Naive B cell (primary cell): ENCODE results near the gene SLC15A4. TPM values are rescaled to one million over a fixed set of nuclear protein-coding genes. Genes with fewer than 3 reads are reported as not detected.
"Not testable (repeated sequence)": the region's sequence is repeated elsewhere in the genome, so short reads cannot be mapped to it uniquely, and the experiment has no call there.

Experiments
- ATAC-seq, 2 donors: fragments of 150-1000 bp; cut with Tn5 transposase; 2 replicates each; pipeline ENCODE4 v1.10.0; 2021; ENCODE audit warnings: low read depth in 2 of 2, mild to moderate bottlenecking in 2 of 2, moderate library complexity in 2 of 2
- DNase-seq: peaks from one replicate; pipeline ENCODE4 v3.0.0; 2022
- H3K27ac Mint-ChIP-seq, 6 donors: one replicate each; pipeline ENCODE4 v1.8.0; 2020 to 2022; ENCODE audit warnings: mild to moderate bottlenecking in 6 of 6, mixed read lengths in 6 of 6, moderate library complexity in 5 of 6, inconsistent platforms in 2 of 6
- H3K27me3 Mint-ChIP-seq, 3 donors: one replicate each; pipeline ENCODE4 v1.8.0; 2021 to 2022; ENCODE audit warnings: mixed read lengths in 3 of 3, mild to moderate bottlenecking in 1 of 3
- H3K36me3 Mint-ChIP-seq, 2 donors: one replicate each; pipeline ENCODE4 v1.8.0; 2020 to 2022; ENCODE audit warnings: mixed read lengths in 2 of 2, inconsistent platforms in 1 of 2, mild to moderate bottlenecking in 1 of 2
- H3K4me1 Mint-ChIP-seq, 3 donors: one replicate each; pipeline ENCODE4 v1.8.0; 2020 to 2022; ENCODE audit warnings: mixed read lengths in 3 of 3, inconsistent platforms in 1 of 3, mild to moderate bottlenecking in 1 of 3, moderate library complexity in 1 of 3
- H3K4me3 Mint-ChIP-seq, 8 donors: one replicate each; pipeline ENCODE4 v1.8.0; 2020 to 2022; ENCODE audit warnings: mild to moderate bottlenecking in 8 of 8, mixed read lengths in 8 of 8, moderate library complexity in 8 of 8, inconsistent platforms in 2 of 8
- H3K9me3 Mint-ChIP-seq, 7 donors: one replicate each; pipeline ENCODE4 v1.8.0; 2020 to 2022; ENCODE audit warnings: mixed read lengths in 7 of 7, mild to moderate bottlenecking in 5 of 7, inconsistent platforms in 2 of 7, moderate library complexity in 1 of 7
- polyA plus RNA-seq, 6 donors: library from polyadenylated mRNA; unstranded; fragments of 300-500 nt; fragmentation: Illumina TruSeq; gene quantifications; one replicate each; pipeline ENCODE4 v1.2.3, GENCODE V29; 2021; ENCODE audit warnings: low read depth in 6 of 6

The SLC15A4 gene
- polyA plus RNA-seq, 6 donors from 2014 or later, result 4.5 to 34.3 (median 13.8) TPM

GRCh38 chr12:128853600-128854197 is 29.9 kb upstream of the SLC15A4 start:
- ATAC-seq (peak; percentile 65 to 66), DNase-seq (peak; percentile 15)
- Mint-ChIP-seq H3K36me3 (no peaks in the 10 kb centered on the region), H3K27me3 (peaks cover 11 to 40% (median 31%) of the 10 kb centered on the region in 3 donors), H3K4me3 (peak overlapping the region; percentile 41 to 88 (median 78)), H3K9me3 (peaks cover 0 to 2% (median 0%) of the 10 kb centered on the region in 7 donors), H3K4me1 (peaks cover 0 to 14% (median 8%) of the 10 kb centered on the region in 3 donors), H3K27ac (peak overlapping the region in 2 of 6 donors; percentile 53 to 96)

DNA sequence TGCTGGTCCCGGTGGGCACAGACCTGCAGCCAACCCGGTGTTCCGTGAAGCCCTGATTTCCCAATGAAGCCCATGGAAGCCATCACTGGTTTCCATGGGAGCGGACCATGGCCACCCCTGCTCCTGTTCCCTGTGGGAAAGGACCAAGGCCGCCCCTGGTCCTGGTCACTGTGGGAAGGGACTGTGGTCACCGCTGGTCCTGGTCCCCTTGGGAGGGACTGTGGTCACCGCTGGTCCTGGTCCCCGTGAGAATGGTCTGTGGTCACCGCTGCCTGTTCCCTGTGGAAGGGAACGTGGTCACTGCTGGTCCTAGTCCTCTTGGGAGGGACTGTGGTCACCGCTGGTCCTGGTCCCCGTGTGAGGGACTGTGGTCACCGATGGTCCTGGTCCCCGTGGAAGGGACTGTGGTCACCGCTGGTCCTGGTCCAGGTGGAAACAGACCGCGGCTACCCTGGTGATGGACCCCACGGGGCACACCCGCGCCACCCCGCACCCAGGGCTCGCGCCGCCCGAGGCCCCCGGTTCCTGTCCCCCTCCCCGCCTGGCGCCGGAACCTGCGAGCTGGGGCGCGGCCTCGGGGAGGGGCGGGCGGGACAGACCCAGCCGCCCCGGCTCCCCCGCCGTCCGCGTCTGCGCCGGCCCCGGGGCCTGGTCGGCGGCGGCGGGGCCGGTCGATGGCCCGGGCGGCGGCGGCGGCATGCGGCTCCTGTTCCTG is 29.3 kb upstream of the SLC15A4 start, which contains the start of gene GLT1D1:
Gene GLT1D1, plus strand, starts transcription at position 594 of the 715 bp plus-strand sequence. Its CDS starts 104 bp downstream, at position 698.
- H3K27me3 Mint-ChIP-seq, result peaks cover 9 to 40% (median 30%) of the 10 kb centered on the region in 3 donors
- peaks cover 0 to 14% (median 8%) of the 10 kb centered on the region in 3 donors for H3K4me1 Mint-ChIP-seq
- ATAC-seq (no peak), DNase-seq (no peak)
- H3K4me3 Mint-ChIP-seq, result peak within 1 kb of the TSS; percentile 41 to 88 (median 80)
- no peaks in the 10 kb centered on the region for H3K36me3 Mint-ChIP-seq
- peaks cover 0 to 2% (median 0%) of the 10 kb centered on the region in 7 donors for H3K9me3 Mint-ChIP-seq
- H3K27ac Mint-ChIP-seq, result peak within 1 kb of the TSS in 3 of 6 donors; percentile 53 to 96 (median 61)

DNA sequence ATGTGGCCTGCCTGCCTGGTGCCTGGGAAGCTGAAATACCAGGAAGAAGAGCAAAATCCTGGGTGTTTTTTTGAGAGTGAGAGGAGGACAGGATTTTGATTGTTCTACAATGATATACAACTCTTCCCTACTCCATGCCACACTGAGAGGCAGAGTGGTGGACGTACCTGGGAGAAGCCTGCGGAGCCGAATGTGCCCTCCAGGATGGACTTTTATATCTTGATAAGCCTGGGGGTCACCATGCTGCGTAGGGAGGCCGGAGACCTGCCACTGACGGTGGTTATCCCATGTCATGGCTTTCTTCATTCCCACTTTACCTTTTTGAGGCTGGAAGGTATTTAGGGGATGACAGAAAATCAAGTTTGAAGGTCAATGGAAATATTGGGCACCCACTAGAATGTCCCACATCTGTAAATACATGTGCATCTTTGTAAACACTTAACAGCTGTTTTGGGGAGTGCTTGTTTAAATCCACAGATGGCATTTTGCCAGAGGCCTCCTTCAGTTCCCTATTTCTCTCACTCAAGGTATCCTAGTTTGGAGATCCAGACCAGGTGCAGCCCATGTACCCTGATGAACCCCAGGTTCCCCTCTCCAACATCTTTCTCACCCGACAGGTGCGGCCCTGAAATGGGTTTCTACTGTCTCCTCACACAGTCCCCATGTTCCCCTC is 28.4 kb upstream of the SLC15A4 start:
- Mint-ChIP-seq H3K27me3 (peaks cover 9 to 33% (median 26%) of the 10 kb centered on the region in 3 donors), H3K36me3 (no peaks in the 10 kb centered on the region), H3K4me1 (peaks cover 0 to 10% (median 8%) of the 10 kb centered on the region in 3 donors), H3K9me3 (peaks cover 0 to 2% (median 0%) of the 10 kb centered on the region in 7 donors), H3K27ac (peak overlapping the region in 2 of 6 donors; percentile 13 to 17), H3K4me3 (peak overlapping the region in 7 of 8 donors; percentile 23 to 77 (median 46))
- DNase-seq (no peak), ATAC-seq (no peak)

DNA sequence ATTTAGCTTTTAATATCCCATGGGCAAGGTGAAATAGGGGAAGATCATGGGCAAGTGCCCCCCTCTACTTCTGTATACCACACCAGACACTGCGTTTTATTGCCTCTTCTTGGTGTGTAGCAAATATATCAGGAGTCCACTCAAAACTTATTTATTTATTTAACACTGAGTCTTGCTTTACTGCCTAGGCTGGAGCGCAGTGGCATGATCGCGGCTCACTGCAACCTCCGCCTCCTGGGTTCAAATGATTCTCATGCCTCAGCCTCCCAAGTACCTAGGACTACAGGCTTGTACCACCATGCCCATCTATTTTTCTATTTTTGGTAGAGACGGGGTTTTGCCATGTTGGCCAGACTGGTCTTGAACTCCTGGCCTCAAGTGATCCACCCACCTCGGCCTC is 27.7 kb upstream of the SLC15A4 start:
- H3K27ac Mint-ChIP-seq, H3K36me3 Mint-ChIP-seq, H3K4me1 Mint-ChIP-seq, DNase-seq, ATAC-seq, H3K9me3 Mint-ChIP-seq: not testable (repeated sequence)
- Mint-ChIP-seq H3K4me3 (peak overlapping the region in 2 of 8 donors; percentile 23 to 47), H3K27me3 (peaks cover 9 to 32% (median 22%) of the 10 kb centered on the region in 3 donors)

- Mint-ChIP-seq H3K27me3 (peaks cover 9 to 32% (median 19%) of the 10 kb centered on the region in 3 donors), H3K9me3 (no peaks in the 10 kb centered on the region), H3K27ac (no peak overlapping the region), H3K36me3 (no peaks in the 10 kb centered on the region), H3K4me3 (no peak overlapping the region), H3K4me1 (peaks cover 0 to 8% (median 8%) of the 10 kb centered on the region in 3 donors)
- DNase-seq (no peak), ATAC-seq (no peak)
Measured at GRCh38 chr12:128850400-128850799, 26.6 kb upstream of the SLC15A4 start.

GRCh38 chr12:128849806-128850205 is 26.0 kb upstream of the SLC15A4 start:
- H3K4me1 Mint-ChIP-seq, H3K9me3 Mint-ChIP-seq, H3K27ac Mint-ChIP-seq, H3K36me3 Mint-ChIP-seq, ATAC-seq, DNase-seq, H3K4me3 Mint-ChIP-seq: not testable (repeated sequence)
- H3K27me3 Mint-ChIP-seq, result peaks cover 9 to 32% (median 16%) of the 10 kb centered on the region in 3 donors

DNA sequence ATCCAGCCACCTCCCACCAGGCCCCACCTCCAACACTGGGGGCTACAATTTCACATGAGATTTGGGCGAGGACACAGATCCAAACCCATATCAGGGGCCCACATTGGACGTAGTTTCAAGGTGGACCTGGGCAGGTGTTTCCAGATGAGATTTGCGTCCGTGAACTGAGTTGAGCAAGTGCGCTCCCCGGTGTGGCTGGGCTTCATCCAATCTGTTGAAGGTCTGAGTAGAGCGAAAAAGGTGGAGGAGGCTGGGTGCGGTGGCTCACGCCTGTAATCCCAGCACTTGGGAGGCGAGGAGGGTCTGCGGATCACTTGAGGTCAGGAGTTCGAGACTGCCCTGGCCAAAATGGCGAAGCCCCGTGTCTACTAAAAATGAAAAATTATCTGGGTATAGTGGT is 24.6 kb upstream of the SLC15A4 start:
- no peaks in the 10 kb centered on the region for H3K36me3 Mint-ChIP-seq
- no peak overlapping the region for H3K27ac Mint-ChIP-seq

GRCh38 chr12:128846671-128847070 is 22.9 kb upstream of the SLC15A4 start:
- H3K27me3 Mint-ChIP-seq, result peaks cover 0 to 17% (median 0%) of the 10 kb centered on the region in 3 donors
- not testable (repeated sequence) for DNase-seq, H3K4me3 Mint-ChIP-seq, H3K9me3 Mint-ChIP-seq, H3K36me3 Mint-ChIP-seq, H3K27ac Mint-ChIP-seq, ATAC-seq
- peaks cover 0 to 11% (median 11%) of the 10 kb centered on the region in 3 donors for H3K4me1 Mint-ChIP-seq

More for the DNA sequence above, 24.6 kb upstream of the SLC15A4 start:
- H3K9me3 Mint-ChIP-seq, result no peaks in the 10 kb centered on the region
- H3K4me1 Mint-ChIP-seq, result peaks cover 0 to 6% (median 0%) of the 10 kb centered on the region in 3 donors
- ATAC-seq, result no peak
- peaks cover 0 to 22% (median 7%) of the 10 kb centered on the region in 3 donors for H3K27me3 Mint-ChIP-seq
- no peak for DNase-seq
- no peak overlapping the region for H3K4me3 Mint-ChIP-seq

- Mint-ChIP-seq H3K36me3 (no peaks in the 10 kb centered on the region), H3K27ac (peak overlapping the region in 3 of 6 donors; percentile 18 to 49 (median 20)), H3K4me3 (no peak overlapping the region), H3K9me3 (no peaks in the 10 kb centered on the region), H3K4me1 (peaks cover 11 to 32% (median 29%) of the 10 kb centered on the region in 3 donors), H3K27me3 (peaks cover 0 to 1% (median 0%) of the 10 kb centered on the region in 3 donors)
- ATAC-seq, result no peak
- DNase-seq, result no peak
Measured at GRCh38 chr12:128844031-128844635, 20.4 kb upstream of the SLC15A4 start.

DNA sequence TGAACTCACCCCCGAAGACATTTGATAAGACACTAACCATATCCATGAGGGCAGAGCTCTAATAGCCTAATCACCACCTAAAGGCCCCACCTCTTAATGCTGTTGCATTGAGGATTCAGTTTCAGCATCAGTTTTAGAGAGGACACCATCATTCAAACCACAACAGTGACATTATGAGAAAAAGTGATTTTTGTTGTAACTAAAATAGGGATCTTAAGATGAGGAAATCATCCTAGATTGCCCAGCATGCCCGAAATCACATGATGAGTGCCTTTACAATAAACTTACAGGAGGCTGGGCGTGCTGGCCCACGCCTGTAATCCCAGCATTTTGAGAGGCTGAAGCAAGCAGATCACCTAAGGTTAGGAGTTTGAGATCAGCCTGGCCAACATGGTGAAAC is 19.8 kb upstream of the SLC15A4 start:
- H3K4me3 Mint-ChIP-seq, result no peak overlapping the region
- H3K9me3 Mint-ChIP-seq, result no peaks in the 10 kb centered on the region
- ATAC-seq, result no peak
- peaks cover 11 to 32% (median 30%) of the 10 kb centered on the region in 3 donors for H3K4me1 Mint-ChIP-seq
- no peak overlapping the region for H3K27ac Mint-ChIP-seq
- no peaks in the 10 kb centered on the region for H3K36me3 Mint-ChIP-seq
- DNase-seq, result no peak
- H3K27me3 Mint-ChIP-seq, result no peaks in the 10 kb centered on the region

DNA sequence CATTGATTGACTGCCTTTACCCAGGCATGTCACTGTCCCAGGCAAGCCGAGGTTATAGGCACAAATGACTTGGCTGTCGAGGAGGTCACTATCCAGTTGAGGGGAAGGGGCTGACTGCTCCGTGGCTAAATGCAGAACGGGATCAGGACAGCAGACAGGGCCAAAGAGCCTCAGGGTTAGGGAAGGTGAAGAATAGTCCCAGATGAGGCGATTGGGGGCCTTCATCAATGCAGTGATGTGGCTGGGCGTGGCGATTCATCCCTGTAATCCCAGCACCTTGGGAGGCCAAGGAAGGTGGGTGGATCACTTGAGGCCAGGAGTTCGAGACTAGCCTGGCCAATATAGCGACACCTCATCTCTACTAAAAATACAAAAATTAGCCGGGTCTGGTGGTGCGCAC is 18.8 kb upstream of the SLC15A4 start:
- no peaks in the 10 kb centered on the region for H3K27me3 Mint-ChIP-seq
- H3K4me3 Mint-ChIP-seq, result no peak overlapping the region
- ATAC-seq (no peak), DNase-seq (no peak)
- no peaks in the 10 kb centered on the region for H3K36me3 Mint-ChIP-seq
- H3K4me1 Mint-ChIP-seq, result peaks cover 11 to 32% (median 30%) of the 10 kb centered on the region in 3 donors
- peak overlapping the region in 1 of 6 donors; percentile 20 for H3K27ac Mint-ChIP-seq
- no peaks in the 10 kb centered on the region for H3K9me3 Mint-ChIP-seq

GRCh38 chr12:128840862-128841468 is 17.2 kb upstream of the SLC15A4 start:
- ATAC-seq (peak; percentile 87 to 95), DNase-seq (peak; percentile 46)
- H3K27me3 Mint-ChIP-seq, result no peaks in the 10 kb centered on the region
- H3K27ac Mint-ChIP-seq, result peak overlapping the region; percentile 8 to 94 (median 74)
- H3K36me3 Mint-ChIP-seq, result no peaks in the 10 kb centered on the region
- H3K4me1 Mint-ChIP-seq, result peaks cover 15 to 32% (median 30%) of the 10 kb centered on the region in 3 donors
- no peaks in the 10 kb centered on the region for H3K9me3 Mint-ChIP-seq
- H3K4me3 Mint-ChIP-seq, result peak overlapping the region in 7 of 8 donors; percentile 3 to 87 (median 74)
